IPS-20b (cell line): ENCODE data around the gene KDSR.

Experiments used
- H3K27ac ChIP-seq: one replicate; pipeline ENCODE4 v1.5.1; 2013; ENCODE audit warnings: low read length
- H3K27me3 ChIP-seq: 2 replicates; pipeline ENCODE4 v1.6.1; 2013; ENCODE audit warnings: mild to moderate bottlenecking, low read length, inconsistent platforms; ENCODE audit not compliant: insufficient read depth
- H3K36me3 ChIP-seq: 2 replicates; pipeline ENCODE4 v1.6.1; 2013; ENCODE audit warnings: low read depth, mild to moderate bottlenecking, inconsistent platforms, low read length, moderate library complexity; ENCODE audit not compliant: insufficient read depth
- H3K4me1 ChIP-seq: 2 replicates; pipeline ENCODE4 v1.6.1; 2013; ENCODE audit warnings: mild to moderate bottlenecking, control low read depth, inconsistent platforms, low read length, moderate library complexity; ENCODE audit not compliant: insufficient read depth
- H3K4me3 ChIP-seq: 2 replicates; pipeline ENCODE4 v1.5.1; 2013; ENCODE audit warnings: mild to moderate bottlenecking, low read length, inconsistent platforms
- H3K9ac ChIP-seq: 2 replicates; pipeline ENCODE4 v1.6.1; 2013; ENCODE audit warnings: low read depth, mild to moderate bottlenecking, inconsistent platforms, low read length, moderate library complexity
- H3K9me3 ChIP-seq: 2 replicates; pipeline ENCODE4 v1.6.1; 2013; ENCODE audit warnings: mild to moderate bottlenecking, low read depth, low read length, inconsistent platforms; ENCODE audit not compliant: insufficient read depth

KDSR gene

DNA sequence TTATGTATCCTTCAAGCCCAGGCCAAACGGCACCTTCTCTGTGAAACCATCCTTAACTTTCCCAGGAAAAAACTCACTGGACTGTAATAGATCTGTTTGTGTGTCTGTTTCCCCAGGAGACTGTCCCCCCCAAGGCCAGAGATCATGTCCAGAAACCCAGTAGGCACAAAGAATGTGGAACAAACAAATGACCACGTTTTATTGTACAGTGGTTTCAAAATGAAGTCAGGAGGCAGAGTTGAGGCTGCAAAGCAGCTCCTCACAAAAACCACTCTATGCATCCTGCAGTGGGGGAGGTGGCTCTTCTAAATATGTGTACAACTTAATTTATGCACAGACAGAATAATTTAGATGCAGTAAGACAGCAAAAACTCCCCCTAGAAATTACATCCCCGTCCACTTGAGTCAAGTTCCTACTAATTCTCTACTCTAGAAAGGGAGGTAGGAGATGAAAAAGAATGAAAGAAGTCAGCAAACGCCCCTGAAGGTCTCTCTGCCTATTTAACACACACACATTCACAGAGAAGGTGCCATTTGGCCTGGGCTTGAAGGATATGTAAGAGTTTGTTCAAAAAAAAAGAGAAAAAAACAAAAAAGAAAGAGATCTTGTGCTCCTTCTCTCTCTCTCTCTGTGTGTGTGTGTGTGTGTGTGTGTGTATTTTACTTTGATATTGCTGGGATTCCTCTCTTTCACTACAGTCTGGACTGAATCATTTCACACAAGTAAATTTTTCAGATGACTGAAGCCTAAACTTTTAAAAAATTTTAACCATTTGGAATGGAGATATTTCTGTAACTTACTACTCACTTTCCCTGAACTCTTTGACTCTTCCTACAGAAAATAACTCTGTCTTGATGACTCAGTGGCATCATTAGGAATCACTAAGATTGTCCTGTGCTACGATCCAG is 66.9 kb downstream of the KDSR start:
- Histone ChIP-seq H3K9ac (no peak overlapping the region), H3K9me3 (no peaks in the 10 kb centered on the region), H3K27ac (no peak overlapping the region), H3K36me3 (no peaks in the 10 kb centered on the region), H3K4me1 (peaks cover 9% of the 10 kb centered on the region), H3K4me3 (no peak overlapping the region), H3K27me3 (no peaks in the 10 kb centered on the region)

DNA sequence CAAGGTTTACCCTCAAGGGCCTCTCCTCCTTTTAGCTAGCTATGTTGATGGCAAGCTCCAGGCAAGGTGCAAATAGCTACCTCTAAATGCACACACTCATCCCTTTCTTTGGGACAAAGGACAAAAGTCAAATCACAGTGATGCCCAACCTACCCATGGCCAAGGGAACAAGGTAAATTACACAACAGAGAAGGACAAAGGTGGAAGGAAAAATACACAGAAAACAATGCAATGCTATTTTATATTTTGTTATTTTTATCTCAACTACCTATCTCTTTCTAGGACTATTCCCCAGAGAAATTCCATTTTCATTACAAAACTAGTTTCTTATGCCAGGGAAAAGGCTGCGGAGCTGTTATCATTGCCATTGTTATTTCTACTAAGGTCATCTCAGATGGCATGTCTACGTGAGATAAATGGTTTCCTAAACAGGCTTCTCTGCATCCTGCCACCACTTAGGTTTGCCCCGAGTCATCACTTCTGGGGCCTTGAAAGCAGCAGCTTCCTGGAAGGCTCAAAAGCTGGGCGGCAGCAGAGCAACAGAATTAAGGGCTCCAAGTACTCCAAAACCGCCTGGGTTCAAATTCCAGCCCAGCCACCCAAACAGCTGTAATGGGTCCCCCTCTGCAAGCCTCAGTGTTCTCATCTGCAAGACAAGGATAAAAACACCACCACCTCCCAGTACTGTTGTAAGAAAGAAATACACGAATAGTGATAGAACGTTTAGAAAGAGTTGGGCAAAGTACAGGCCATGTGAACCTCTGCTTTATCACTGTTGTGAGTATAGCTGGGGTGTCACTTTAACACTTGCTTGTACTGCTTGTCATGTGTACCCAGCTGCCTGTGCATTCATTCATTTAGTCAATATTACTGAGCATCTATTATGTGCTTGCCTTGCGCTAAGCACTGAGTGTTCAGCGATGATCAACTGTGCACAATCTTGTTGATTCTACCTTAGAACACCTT is 68.3 kb downstream of the KDSR start:
- Histone ChIP-seq H3K27ac (no peak overlapping the region), H3K4me1 (peaks cover 9% of the 10 kb centered on the region)

DNA sequence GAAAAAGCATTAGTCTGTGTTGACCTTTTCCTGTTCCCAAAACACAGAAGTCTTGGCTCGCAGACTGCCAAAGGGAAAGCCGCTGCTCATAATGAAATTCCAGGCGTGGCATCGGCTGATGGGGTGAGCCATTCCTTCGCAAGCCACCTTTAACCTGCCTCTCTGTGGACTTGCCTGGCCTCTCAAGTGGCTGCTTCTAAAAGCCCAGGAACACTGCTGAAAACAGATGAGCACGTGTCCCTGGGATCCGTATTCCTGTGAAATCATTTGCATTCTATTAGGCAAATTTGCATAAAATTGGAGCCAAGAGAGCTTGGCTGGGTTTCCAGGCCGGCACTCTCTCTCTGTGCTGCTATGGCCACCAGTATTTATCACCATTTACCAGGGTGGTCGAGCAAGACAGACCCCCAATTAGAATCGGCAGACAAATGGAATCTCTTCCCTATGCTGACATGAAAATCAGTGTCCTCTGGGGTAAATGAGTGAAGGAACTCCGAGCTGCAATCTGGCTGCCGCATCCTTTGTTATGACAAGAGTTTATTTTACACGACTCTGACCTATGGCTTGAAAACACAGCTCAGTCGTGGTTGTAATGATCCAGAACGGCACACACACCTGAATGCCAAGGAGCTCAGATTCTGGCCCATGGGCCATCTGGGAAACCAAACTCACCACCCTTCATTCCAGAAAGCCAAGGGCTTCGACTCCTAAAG is 69.2 kb downstream of the KDSR start:
- no peaks in the 10 kb centered on the region for H3K36me3 ChIP-seq
- H3K4me3 ChIP-seq = no peak overlapping the region
- no peak overlapping the region for H3K9ac ChIP-seq
- H3K27ac ChIP-seq = no peak overlapping the region
- H3K9me3 ChIP-seq = no peaks in the 10 kb centered on the region
- H3K4me1 ChIP-seq = peaks cover 9% of the 10 kb centered on the region
- H3K27me3 ChIP-seq = no peaks in the 10 kb centered on the region

More for the DNA sequence above, 68.3 kb downstream of the KDSR start:
- no peak overlapping the region for H3K4me3 ChIP-seq
- H3K9ac ChIP-seq = no peak overlapping the region
- H3K36me3 ChIP-seq = no peaks in the 10 kb centered on the region
- no peaks in the 10 kb centered on the region for H3K9me3 ChIP-seq
- H3K27me3 ChIP-seq = no peaks in the 10 kb centered on the region

DNA sequence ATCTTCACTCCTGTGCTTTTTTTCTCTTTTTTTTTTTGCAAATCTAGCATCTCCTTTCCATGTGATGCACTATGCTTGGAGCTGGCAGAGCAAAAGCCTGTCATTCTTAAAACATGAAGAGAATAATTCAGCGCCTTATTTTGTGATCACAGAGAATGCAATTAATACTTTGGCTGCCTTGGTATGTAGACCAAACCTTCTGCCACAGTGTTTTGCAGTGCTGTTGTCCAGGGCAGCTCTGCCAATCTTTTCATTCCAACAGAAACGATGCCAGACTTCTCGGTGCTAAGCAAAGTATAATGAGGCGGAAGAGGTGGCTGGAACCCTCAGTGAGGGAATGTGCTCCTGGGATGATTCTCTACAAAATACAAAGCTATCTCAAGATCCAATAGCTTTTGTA is 73.1 kb downstream of the KDSR start:
- Histone ChIP-seq H3K4me3 (no peak overlapping the region), H3K9me3 (no peaks in the 10 kb centered on the region), H3K4me1 (peaks cover 12% of the 10 kb centered on the region), H3K9ac (no peak overlapping the region), H3K27ac (no peak overlapping the region), H3K27me3 (no peaks in the 10 kb centered on the region), H3K36me3 (no peaks in the 10 kb centered on the region)

DNA sequence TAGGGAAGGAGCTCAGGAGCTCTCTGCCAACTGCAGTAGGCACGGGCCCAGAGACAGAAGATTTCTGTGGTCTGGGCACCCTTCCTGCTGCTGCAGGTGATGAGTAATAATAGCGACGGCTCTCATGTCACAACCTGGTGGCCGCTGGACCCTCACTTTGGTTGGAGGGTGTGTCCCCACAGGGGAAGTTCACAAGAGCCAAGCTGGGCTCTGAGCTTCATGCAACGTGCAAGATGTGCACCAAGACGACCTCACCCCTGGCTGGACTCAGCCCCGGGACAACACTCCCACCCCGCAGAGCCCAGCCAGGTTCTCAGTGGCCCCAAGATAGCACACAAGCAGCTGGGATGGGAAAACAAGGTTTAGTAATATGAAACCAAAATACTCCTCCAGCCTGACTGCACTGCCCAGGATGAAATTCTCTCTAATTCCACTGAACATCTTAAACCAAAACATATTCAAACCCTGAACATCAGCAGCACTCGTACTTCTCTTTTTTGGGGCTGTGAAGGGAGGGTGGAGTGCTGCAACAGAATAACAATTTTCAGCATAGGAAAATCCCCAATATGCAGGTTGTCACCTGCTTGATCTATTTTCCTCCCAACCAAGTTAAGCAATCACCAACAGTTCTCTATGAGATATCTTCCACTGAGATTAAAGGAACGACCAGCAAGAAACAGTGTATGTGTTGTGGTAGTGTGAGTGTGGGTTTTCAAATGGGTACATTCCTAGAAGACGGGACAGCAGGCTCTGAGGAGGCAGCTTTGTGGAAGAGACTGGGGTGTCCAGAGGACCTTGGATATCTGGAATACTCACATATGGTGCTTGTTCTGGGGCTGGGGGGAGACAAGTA is 73.9 kb downstream of the KDSR start:
- Histone ChIP-seq H3K36me3 (no peaks in the 10 kb centered on the region), H3K27me3 (no peaks in the 10 kb centered on the region), H3K4me1 (peaks cover 7% of the 10 kb centered on the region), H3K4me3 (no peak overlapping the region), H3K9ac (no peak overlapping the region), H3K9me3 (no peaks in the 10 kb centered on the region), H3K27ac (no peak overlapping the region)

DNA sequence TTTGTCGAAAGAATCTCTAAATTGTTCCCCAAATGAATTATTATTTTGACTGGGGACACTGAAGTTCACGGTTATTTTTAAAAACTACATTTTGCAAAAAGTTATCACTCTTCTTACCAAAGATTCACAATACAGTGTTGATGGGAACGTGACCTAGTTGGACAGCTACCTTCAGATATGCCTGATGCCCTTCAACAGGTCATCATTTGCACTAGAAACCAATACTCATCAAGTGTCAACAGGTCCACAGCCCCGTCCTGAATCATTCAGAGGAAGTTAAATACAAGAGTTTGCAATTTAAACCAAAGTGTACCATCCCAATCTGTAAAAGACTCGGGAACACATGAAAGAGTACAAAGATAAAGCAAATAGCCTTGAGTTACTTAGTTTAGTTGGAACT is 75.7 kb downstream of the KDSR start:
- no peak overlapping the region for H3K27ac ChIP-seq
- no peaks in the 10 kb centered on the region for H3K27me3 ChIP-seq
- H3K9me3 ChIP-seq = no peaks in the 10 kb centered on the region
- H3K36me3 ChIP-seq = no peaks in the 10 kb centered on the region
- H3K4me3 ChIP-seq = no peak overlapping the region
- H3K4me1 ChIP-seq = peaks cover 3% of the 10 kb centered on the region; the same call in 1 of the 2 replicates
- H3K9ac ChIP-seq = no peak overlapping the region

DNA sequence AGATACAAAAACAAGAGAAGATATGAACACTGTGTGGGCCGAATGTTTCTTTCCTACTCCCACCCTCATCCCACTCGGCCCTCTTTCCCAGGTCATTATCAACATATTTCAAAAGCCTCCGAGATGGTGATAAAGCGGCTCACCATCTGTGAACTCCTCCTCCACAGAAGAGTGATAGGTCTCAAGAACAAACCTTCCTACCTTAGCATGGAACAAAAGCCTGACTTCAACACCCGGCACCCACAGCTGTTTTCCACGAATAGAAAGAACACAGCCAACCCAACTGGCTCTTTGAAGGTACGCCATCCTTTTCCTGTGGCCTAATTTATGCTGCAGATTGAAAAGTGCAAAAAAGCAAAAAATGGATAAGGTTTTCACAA is 76.2 kb downstream of the KDSR start:
- no peaks in the 10 kb centered on the region for H3K27me3 ChIP-seq
- no peak overlapping the region for H3K9ac ChIP-seq
- no peak overlapping the region for H3K27ac ChIP-seq
- H3K4me1 ChIP-seq = peaks cover 3% of the 10 kb centered on the region; the same call in 1 of the 2 replicates
- no peaks in the 10 kb centered on the region for H3K36me3 ChIP-seq
- H3K4me3 ChIP-seq = no peak overlapping the region
- no peaks in the 10 kb centered on the region for H3K9me3 ChIP-seq

DNA sequence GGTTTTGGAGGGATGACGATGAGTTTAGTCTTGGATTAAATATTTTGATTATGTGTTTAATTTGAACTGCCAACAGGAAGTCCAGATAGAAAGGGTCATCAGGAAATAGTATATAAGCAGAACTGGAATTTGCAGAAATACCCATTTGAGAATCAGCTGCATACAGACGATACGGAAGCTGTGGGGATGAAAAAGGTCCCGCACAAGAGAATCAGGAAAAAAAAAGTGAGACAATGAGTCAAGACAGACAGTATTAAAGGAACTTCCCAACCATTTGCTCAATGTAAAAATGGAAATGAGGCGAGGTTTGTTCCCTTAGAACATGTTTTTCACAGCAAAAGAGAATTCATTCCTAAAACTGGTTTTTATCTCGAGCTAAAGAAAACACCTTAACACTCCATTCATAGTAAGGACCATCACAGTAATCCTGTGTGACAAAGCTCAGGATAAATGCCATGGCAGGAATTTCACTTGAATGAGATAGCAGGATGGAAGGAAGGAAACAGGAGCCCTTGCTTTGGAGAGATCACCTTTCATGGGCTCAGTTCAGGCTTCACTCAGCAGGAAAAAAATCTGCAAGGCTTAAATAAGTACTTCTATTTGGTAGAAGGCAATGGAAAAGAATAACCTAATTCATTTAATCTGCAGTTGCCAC is 76.7 kb downstream of the KDSR start:
- no peaks in the 10 kb centered on the region for H3K27me3 ChIP-seq
- H3K4me3 ChIP-seq = no peak overlapping the region
- peaks cover 3% of the 10 kb centered on the region; the same call in 1 of the 2 replicates for H3K4me1 ChIP-seq
- H3K27ac ChIP-seq = no peak overlapping the region
- H3K9me3 ChIP-seq = no peaks in the 10 kb centered on the region
- no peaks in the 10 kb centered on the region for H3K36me3 ChIP-seq
- H3K9ac ChIP-seq = no peak overlapping the region

DNA sequence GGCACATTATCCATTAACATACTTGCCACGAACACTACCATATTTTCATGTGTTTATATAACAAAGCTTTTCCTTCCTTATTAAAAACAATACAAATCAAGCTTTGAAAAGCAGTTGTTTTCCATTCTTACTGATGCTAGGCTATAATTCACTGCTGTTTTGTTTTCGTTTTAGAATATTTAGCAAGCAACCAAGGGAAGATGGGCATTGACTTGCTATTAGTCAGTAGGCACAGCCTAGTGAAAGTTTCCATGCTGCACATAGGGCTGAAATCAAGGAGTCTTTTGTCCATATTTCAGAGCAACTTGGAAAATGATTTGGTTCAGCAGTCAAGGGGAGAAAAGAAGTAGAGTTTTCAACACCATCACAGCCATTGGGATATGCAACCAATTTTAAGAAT is 78.7 kb downstream of the KDSR start:
- Histone ChIP-seq H3K4me1 (peaks cover 3% of the 10 kb centered on the region; the same call in 1 of the 2 replicates), H3K9me3 (no peaks in the 10 kb centered on the region), H3K4me3 (no peak overlapping the region), H3K27me3 (no peaks in the 10 kb centered on the region), H3K9ac (no peak overlapping the region), H3K27ac (no peak overlapping the region), H3K36me3 (no peaks in the 10 kb centered on the region)

DNA sequence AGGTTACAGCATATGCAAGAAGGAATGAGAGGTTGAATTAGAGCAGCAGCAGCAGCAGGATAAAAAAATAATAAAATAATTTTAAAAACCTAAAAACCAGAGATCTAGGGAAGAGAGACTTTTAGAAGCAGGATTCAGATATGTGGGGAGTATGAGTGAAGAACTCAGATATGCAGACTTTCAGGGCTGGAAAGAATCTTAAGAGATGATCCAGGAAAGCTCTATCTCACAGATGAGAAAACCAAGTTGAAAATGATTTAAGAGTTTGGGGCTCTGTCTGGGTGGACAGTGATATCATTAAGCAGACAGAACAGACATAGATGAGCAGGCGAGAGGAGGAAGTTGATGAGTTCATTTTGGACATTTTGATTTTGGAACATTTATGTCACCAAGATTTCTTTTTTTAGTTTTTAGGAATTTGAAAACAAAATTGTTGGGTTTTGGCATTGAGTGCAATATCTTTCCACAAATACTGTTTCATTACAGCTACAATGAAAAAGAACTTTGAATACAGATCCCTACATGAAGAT is 79.2 kb downstream of the KDSR start:
- peaks cover 3% of the 10 kb centered on the region; the same call in 1 of the 2 replicates for H3K4me1 ChIP-seq
- H3K4me3 ChIP-seq = no peak overlapping the region
- H3K27me3 ChIP-seq = no peaks in the 10 kb centered on the region
- H3K9ac ChIP-seq = no peak overlapping the region
- H3K27ac ChIP-seq = no peak overlapping the region
- H3K9me3 ChIP-seq = no peaks in the 10 kb centered on the region
- H3K36me3 ChIP-seq = no peaks in the 10 kb centered on the region
